DND-41 (cell line): ENCODE data around the gene GUCY1A1.
A peak's percentile ranks its signal among the peaks of the same experiment; 100 is the strongest.

Experiments used
- ATAC-seq: fragments of 200-7000 bp; cut with Tn5 transposase; 3 replicates; pipeline ENCODE4 v1.9.1; 2021; ENCODE audit warnings: low read depth; ENCODE audit not compliant: insufficient read depth
- DNase-seq: peaks from one replicate; pipeline ENCODE4 v3.0.0-alpha.2; 2020
- H2AFZ ChIP-seq: 2 replicates; pipeline ENCODE4 v1.6.0; 2012; ENCODE audit warnings: low read depth, low read length
- H3K27ac ChIP-seq: 2 replicates; pipeline ENCODE4 v1.5.1; 2012; ENCODE audit warnings: low read length, inconsistent platforms
- H3K27me3 ChIP-seq: fragments of 200-600 bp; sonication (generic); 2 replicates; pipeline ENCODE4 v1.6.0; 2012; ENCODE audit warnings: low read length, mild to moderate bottlenecking, inconsistent platforms; ENCODE audit not compliant: insufficient read depth, poor library complexity
- H3K36me3 ChIP-seq: 2 replicates; pipeline ENCODE4 v1.5.1; 2012; ENCODE audit warnings: low read length, inconsistent platforms; ENCODE audit not compliant: insufficient read depth
- H3K4me1 ChIP-seq: 2 replicates; pipeline ENCODE4 v1.5.1; 2012; ENCODE audit warnings: mild to moderate bottlenecking, low read length; ENCODE audit not compliant: insufficient read depth
- H3K4me2 ChIP-seq: 2 replicates; pipeline ENCODE4 v1.6.0; 2012; ENCODE audit warnings: mild to moderate bottlenecking, moderate library complexity, low read length, inconsistent platforms; ENCODE audit not compliant: insufficient read depth
- H3K4me3 ChIP-seq, 2 experiments: fragments of 200-600 bp in 1 of 2; shearing (Covaris generic) in 1 of 2; 2 replicates each; pipeline ENCODE4 v1.5.1; 2012 to 2016; ENCODE audit warnings: inconsistent platforms in 2 of 2, low read length in 2 of 2, mild to moderate bottlenecking in 2 of 2, low read depth in 1 of 2, moderate library complexity in 1 of 2
- H3K79me2 ChIP-seq: 2 replicates; pipeline ENCODE4 v1.6.0; 2012; ENCODE audit warnings: low read length, inconsistent platforms; ENCODE audit not compliant: insufficient read depth
- H3K9ac ChIP-seq: 2 replicates; pipeline ENCODE4 v1.6.0; 2012; ENCODE audit warnings: low read depth, mild to moderate bottlenecking, inconsistent platforms, low read length, moderate library complexity
- H3K9me3 ChIP-seq: 2 replicates; pipeline ENCODE4 v1.5.1; 2012; ENCODE audit warnings: low read length, moderate library complexity, mild to moderate bottlenecking, inconsistent platforms; ENCODE audit not compliant: insufficient read depth, severe bottlenecking
- H4K20me1 ChIP-seq: 2 replicates; pipeline ENCODE4 v1.6.0; 2012; ENCODE audit warnings: low read length; ENCODE audit not compliant: insufficient read depth
- CTCF ChIP-seq: IDR thresholded peaks from 2 replicates; pipeline ENCODE4 v1.5.1; 2012; ENCODE audit warnings: borderline replicate concordance, low read length, moderate library complexity, mild to moderate bottlenecking; ENCODE audit not compliant: poor library complexity, severe bottlenecking; ENCODE audit errors: extremely low read depth
- EZH2 ChIP-seq: IDR thresholded peaks from 3 replicates; pipeline ENCODE4 v1.6.1; 2012; ENCODE audit warnings: borderline replicate concordance, low read depth, mild to moderate bottlenecking, moderate library complexity, low read length, inconsistent platforms; ENCODE audit not compliant: severe bottlenecking

Gene GUCY1A1

DNA sequence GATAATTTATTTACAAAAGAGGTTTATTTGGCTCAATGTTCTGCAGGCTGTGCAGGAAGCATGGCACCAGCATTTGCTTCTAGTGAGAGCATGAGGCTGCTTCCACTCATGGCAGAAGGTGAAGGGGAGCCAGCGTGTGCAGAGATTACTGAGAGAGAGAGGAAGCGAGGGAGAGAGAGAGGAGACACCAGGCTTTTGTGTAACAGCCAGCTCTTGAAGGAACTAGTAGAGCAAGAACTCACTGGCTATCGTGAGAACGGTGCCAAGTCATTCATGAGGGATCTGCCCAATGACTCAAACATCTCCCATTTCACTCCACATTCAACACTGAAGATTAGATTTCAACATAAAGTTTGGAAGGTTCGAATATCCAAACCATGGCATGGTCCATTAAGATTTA, 12.7 kb downstream of the GUCY1A1 start:
- DNase-seq = no peak
- no peaks in the 10 kb centered on the region for H3K27me3 ChIP-seq

DNA sequence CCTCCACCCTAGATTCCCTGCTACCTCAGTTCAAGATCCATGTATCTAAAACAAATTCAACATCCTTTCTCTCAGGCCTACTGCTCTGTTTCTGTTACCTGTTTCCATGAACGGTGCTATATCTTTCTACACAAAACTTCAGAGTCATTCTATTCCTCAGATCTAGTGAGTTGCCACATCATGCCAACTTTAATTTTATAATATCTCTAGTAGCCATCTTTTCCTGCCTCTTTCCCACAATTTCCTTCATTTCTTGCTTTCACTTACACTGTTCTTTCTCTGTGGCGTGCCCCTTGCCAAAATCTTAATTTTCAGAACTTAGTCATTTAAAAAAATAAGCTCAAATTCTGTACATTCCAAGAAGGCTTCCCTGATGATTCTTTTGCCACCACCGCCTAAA, 15.2 kb downstream of the GUCY1A1 start:
- peaks cover 10% of the 10 kb centered on the region; the same call in 1 of the 2 replicates for H3K4me1 ChIP-seq
- ATAC-seq (no peak), DNase-seq (no peak)
- H3K9ac ChIP-seq = no peak overlapping the region
- H3K36me3 ChIP-seq = no peaks in the 10 kb centered on the region
- no peak for TF ChIP-seq CTCF
- TF ChIP-seq EZH2 = no peak
- no peaks in the 10 kb centered on the region for H3K27me3 ChIP-seq
- no peak overlapping the region for H2AFZ ChIP-seq
- no peaks in the 10 kb centered on the region for H3K9me3 ChIP-seq
- H3K79me2 ChIP-seq = peaks cover 23% of the 10 kb centered on the region
- no peak overlapping the region for H3K27ac ChIP-seq
- H4K20me1 ChIP-seq = no peaks in the 10 kb centered on the region; the same call in 1 of the 2 replicates
- H3K4me2 ChIP-seq = no peak overlapping the region
- no peak overlapping the region for H3K4me3 ChIP-seq

More for the DNA sequence above, 12.7 kb downstream of the GUCY1A1 start:
- no peaks in the 10 kb centered on the region for H3K36me3 ChIP-seq
- H2AFZ ChIP-seq = no peak overlapping the region
- no peak for ATAC-seq
- H3K9me3 ChIP-seq = no peaks in the 10 kb centered on the region
- TF ChIP-seq EZH2 (no peak), CTCF (no peak)
- no peak overlapping the region for H3K4me2 ChIP-seq
- H3K27ac ChIP-seq = no peak overlapping the region
- no peak overlapping the region for H3K4me3 ChIP-seq
- peaks cover 1% of the 10 kb centered on the region; the same call in 1 of the 2 replicates for H3K4me1 ChIP-seq
- no peak overlapping the region for H3K9ac ChIP-seq
- peaks cover 15% of the 10 kb centered on the region; the same call in 1 of the 2 replicates for H3K79me2 ChIP-seq
- H4K20me1 ChIP-seq = no peaks in the 10 kb centered on the region; the same call in 1 of the 2 replicates

GRCh38 chr4:155684423-155684822, 17.8 kb downstream of the GUCY1A1 start:
- no peak overlapping the region for H3K27ac ChIP-seq
- no peak overlapping the region for H3K9ac ChIP-seq
- no peaks in the 10 kb centered on the region for H3K9me3 ChIP-seq
- H3K4me1 ChIP-seq = peaks cover 10% of the 10 kb centered on the region; the same call in 1 of the 2 replicates
- H4K20me1 ChIP-seq = no peaks in the 10 kb centered on the region; the same call in 1 of the 2 replicates
- H3K4me3 ChIP-seq = no peak overlapping the region
- H3K4me2 ChIP-seq = no peak overlapping the region
- DNase-seq (no peak), ATAC-seq (0 out of 3 replicates have a peak, but pooled peaks have one; percentile 22)
- TF ChIP-seq CTCF = no peak
- no peaks in the 10 kb centered on the region for H3K36me3 ChIP-seq
- no peak overlapping the region for H2AFZ ChIP-seq
- H3K79me2 ChIP-seq = peaks cover 25% of the 10 kb centered on the region
- H3K27me3 ChIP-seq = no peaks in the 10 kb centered on the region
